ENCODE data around the gene TSPAN13. TPM values are rescaled to one million over a fixed set of nuclear protein-coding genes. Genes with fewer than 3 reads are reported as not detected.

Gene TSPAN13
- total RNA-seq, 1 donor from 2014 or later, result 56.0 TPM

DNA sequence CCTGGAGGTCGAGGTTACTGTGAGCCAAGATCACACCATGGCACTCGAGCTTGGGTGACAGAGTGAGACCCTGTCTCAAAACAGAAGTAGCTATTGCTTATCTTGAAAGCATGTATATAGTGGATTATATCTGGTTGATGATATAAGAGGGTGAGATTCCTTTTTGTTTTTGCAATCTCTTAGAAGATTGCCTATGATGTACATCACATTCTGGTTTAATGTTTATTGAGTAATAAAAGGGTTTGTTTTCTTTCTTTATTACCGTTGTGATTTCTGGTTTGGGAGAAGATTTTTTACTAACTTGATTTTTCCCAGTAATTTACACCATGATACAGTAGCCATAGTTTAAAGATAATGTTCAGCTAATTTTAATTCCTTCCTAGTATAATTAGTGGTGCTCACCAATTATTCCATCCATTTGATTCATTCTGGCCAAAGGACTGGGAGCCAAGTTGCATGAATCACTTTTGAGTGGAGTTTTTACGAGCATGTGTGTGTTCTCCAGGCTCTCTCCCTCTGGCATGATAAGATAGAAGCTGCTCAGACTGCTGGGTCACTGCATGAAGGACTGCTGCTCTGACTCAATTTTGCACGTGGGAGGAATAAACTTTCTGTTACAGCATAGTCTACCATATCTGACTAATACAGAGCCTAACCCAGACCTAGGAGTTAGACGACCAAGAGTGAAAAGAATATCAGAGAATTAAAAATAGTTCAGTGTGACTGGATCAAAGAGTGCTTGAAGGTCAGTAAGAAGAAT lies 13.5 kb upstream of the TSPAN13 start:
- Histone ChIP-seq H3K9ac (ENCODE audit: low read length) (peak overlapping the region; percentile 15), H4K20me1 (ENCODE audit: insufficient read depth, low read length) (no peaks in the 10 kb centered on the region), H3K9me3 (ENCODE audit: insufficient read depth, low read depth, low read length) (no peaks in the 10 kb centered on the region), H3K27me3 (ENCODE audit: insufficient read depth, low read length) (no peaks in the 10 kb centered on the region), H3K79me2 (ENCODE audit: insufficient read depth, low read length) (no peaks in the 10 kb centered on the region), H3K36me3 (ENCODE audit: insufficient read depth, low read length) (no peaks in the 10 kb centered on the region), H3K4me1 (ENCODE audit: insufficient read depth, low read length) (peaks cover 14% of the 10 kb centered on the region), H2AFZ (ENCODE audit: low read depth, low read length) (no peak overlapping the region), H3K27ac (ENCODE audit: low read depth, low read length) (peak overlapping the region; percentile 71), H3K4me2 (ENCODE audit: low read length) (peak overlapping the region; percentile 27), H3K4me3 (ENCODE audit: insufficient read depth, low read depth, low read length) (no peak overlapping the region)
- Mint-ChIP-seq H3K4me1 (ENCODE audit: low read depth, unreplicated experiment) (peaks cover 12% of the 10 kb centered on the region), H3K27me3 (ENCODE audit: low read depth, unreplicated experiment) (no peaks in the 10 kb centered on the region), H3K4me3 (ENCODE audit: unreplicated experiment) (no peak overlapping the region), H3K36me3 (ENCODE audit: low read depth, unreplicated experiment) (peaks cover 1% of the 10 kb centered on the region), H3K9me3 (ENCODE audit: unreplicated experiment) (no peaks in the 10 kb centered on the region), H3K27ac (ENCODE audit: unreplicated experiment) (peak overlapping the region; percentile 23)
- peak; percentile 99 for DNase-seq (ENCODE audit: low read depth)
- TF ChIP-seq, protein P1, sequence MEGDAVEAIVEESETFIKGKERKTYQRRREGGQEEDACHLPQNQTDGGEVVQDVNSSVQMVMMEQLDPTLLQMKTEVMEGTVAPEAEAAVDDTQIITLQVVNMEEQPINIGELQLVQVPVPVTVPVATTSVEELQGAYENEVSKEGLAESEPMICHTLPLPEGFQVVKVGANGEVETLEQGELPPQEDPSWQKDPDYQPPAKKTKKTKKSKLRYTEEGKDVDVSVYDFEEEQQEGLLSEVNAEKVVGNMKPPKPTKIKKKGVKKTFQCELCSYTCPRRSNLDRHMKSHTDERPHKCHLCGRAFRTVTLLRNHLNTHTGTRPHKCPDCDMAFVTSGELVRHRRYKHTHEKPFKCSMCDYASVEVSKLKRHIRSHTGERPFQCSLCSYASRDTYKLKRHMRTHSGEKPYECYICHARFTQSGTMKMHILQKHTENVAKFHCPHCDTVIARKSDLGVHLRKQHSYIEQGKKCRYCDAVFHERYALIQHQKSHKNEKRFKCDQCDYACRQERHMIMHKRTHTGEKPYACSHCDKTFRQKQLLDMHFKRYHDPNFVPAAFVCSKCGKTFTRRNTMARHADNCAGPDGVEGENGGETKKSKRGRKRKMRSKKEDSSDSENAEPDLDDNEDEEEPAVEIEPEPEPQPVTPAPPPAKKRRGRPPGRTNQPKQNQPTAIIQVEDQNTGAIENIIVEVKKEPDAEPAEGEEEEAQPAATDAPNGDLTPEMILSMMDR (IDR thresholded peaks at IDR 0.05; ENCODE audit: insufficient read depth, low read depth, low read length), result no peak
- peak; percentile 98 for FAIRE-seq

DNA sequence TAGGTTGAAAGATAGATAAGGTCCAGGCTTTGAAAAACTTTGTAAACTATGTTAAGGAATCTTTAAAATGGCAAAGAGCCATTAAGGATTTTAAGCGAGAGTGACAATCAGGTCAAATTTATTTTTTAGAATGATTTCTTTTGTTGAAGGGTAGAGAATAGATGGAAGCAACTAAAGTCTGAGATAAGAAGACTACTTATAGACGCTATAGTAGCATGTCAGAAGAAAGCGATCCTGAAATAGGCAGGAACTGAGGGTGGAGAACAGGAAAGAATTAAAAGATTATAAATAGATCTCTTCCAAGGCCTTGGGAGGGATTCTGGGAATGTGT lies 13.0 kb upstream of the TSPAN13 start:
- TF ChIP-seq, protein P1 (IDR thresholded peaks at IDR 0.05; ENCODE audit: insufficient read depth, low read depth, low read length), result no peak
- TF ChIP-seq EZH2 (IDR thresholded peaks at IDR 0.05; ENCODE audit: insufficient read depth, low read length), result no peak
- peak overlapping the region; percentile 71 for H3K27ac ChIP-seq (ENCODE audit: low read depth, low read length)
- no peaks in the 10 kb centered on the region for H3K9me3 ChIP-seq (ENCODE audit: insufficient read depth, low read depth, low read length)
- H3K36me3 ChIP-seq (ENCODE audit: insufficient read depth, low read length), result no peaks in the 10 kb centered on the region
- H3K36me3 Mint-ChIP-seq (ENCODE audit: low read depth, unreplicated experiment), result peaks cover 1% of the 10 kb centered on the region
- no peaks in the 10 kb centered on the region for H3K27me3 Mint-ChIP-seq (ENCODE audit: low read depth, unreplicated experiment)
- H3K4me2 ChIP-seq (ENCODE audit: low read length), result peak overlapping the region; percentile 27
- H3K27ac Mint-ChIP-seq (ENCODE audit: unreplicated experiment), result peak overlapping the region; percentile 23
- no peak for FAIRE-seq
- no peak overlapping the region for H3K4me3 Mint-ChIP-seq (ENCODE audit: unreplicated experiment)
- H2AFZ ChIP-seq (ENCODE audit: low read depth, low read length), result no peak overlapping the region
- no peaks in the 10 kb centered on the region for H3K79me2 ChIP-seq (ENCODE audit: insufficient read depth, low read length)
- H3K4me1 Mint-ChIP-seq (ENCODE audit: low read depth, unreplicated experiment), result peaks cover 14% of the 10 kb centered on the region
- peak overlapping the region; percentile 15 for H3K9ac ChIP-seq (ENCODE audit: low read length)
- no peaks in the 10 kb centered on the region for H3K27me3 ChIP-seq (ENCODE audit: insufficient read depth, low read length)
- H3K4me1 ChIP-seq (ENCODE audit: insufficient read depth, low read length), result peaks cover 14% of the 10 kb centered on the region
- H3K9me3 Mint-ChIP-seq (ENCODE audit: unreplicated experiment), result no peaks in the 10 kb centered on the region
- no peak overlapping the region for H3K4me3 ChIP-seq (ENCODE audit: insufficient read depth, low read depth, low read length)
- no peaks in the 10 kb centered on the region for H4K20me1 ChIP-seq (ENCODE audit: insufficient read depth, low read length)
- no peak for DNase-seq (ENCODE audit: low read depth)

DNA sequence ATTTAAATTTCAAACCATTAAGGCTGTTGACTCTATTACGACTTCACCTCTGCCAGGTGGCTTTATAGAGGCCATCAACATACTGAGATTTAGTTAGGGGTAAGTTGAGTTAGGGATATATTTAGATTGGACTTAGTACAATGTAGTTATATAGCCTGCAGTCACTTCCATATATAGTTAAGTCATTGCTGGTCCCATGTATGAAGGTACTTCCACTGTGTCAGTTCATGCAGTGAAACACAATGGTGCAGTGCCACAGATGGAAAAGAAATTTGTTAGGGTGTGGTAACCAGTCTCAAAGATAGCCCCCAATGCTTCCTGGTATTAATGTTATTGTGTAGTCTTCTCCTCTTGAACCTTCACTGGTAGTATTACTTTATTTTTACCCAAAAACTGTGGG lies 12.6 kb upstream of the TSPAN13 start:
- no peak for TF ChIP-seq EZH2 (IDR thresholded peaks at IDR 0.05; ENCODE audit: insufficient read depth, low read length)
- TF ChIP-seq, protein P1 (IDR thresholded peaks at IDR 0.05; ENCODE audit: insufficient read depth, low read depth, low read length), result no peak
- H3K9ac ChIP-seq (ENCODE audit: low read length), result no peak overlapping the region
- no peak for DNase-seq (ENCODE audit: low read depth)

More for the DNA sequence above, 12.6 kb upstream of the TSPAN13 start:
- Histone ChIP-seq H3K36me3 (ENCODE audit: insufficient read depth, low read length) (no peaks in the 10 kb centered on the region), H3K27ac (ENCODE audit: low read depth, low read length) (peak overlapping the region; percentile 71), H3K4me3 (ENCODE audit: insufficient read depth, low read depth, low read length) (no peak overlapping the region), H3K79me2 (ENCODE audit: insufficient read depth, low read length) (no peaks in the 10 kb centered on the region), H2AFZ (ENCODE audit: low read depth, low read length) (no peak overlapping the region), H3K9me3 (ENCODE audit: insufficient read depth, low read depth, low read length) (no peaks in the 10 kb centered on the region), H3K4me2 (ENCODE audit: low read length) (peak overlapping the region; percentile 27), H3K27me3 (ENCODE audit: insufficient read depth, low read length) (no peaks in the 10 kb centered on the region), H4K20me1 (ENCODE audit: insufficient read depth, low read length) (no peaks in the 10 kb centered on the region), H3K4me1 (ENCODE audit: insufficient read depth, low read length) (peaks cover 14% of the 10 kb centered on the region)
- Mint-ChIP-seq H3K27me3 (ENCODE audit: low read depth, unreplicated experiment) (no peaks in the 10 kb centered on the region), H3K36me3 (ENCODE audit: low read depth, unreplicated experiment) (peaks cover 1% of the 10 kb centered on the region), H3K9me3 (ENCODE audit: unreplicated experiment) (no peaks in the 10 kb centered on the region), H3K27ac (ENCODE audit: unreplicated experiment) (no peak overlapping the region), H3K4me1 (ENCODE audit: low read depth, unreplicated experiment) (peaks cover 14% of the 10 kb centered on the region), H3K4me3 (ENCODE audit: unreplicated experiment) (no peak overlapping the region)
- FAIRE-seq, result no peak
